Measurements from ENCODE around the gene FAIM2.

Gene FAIM2

DNA sequence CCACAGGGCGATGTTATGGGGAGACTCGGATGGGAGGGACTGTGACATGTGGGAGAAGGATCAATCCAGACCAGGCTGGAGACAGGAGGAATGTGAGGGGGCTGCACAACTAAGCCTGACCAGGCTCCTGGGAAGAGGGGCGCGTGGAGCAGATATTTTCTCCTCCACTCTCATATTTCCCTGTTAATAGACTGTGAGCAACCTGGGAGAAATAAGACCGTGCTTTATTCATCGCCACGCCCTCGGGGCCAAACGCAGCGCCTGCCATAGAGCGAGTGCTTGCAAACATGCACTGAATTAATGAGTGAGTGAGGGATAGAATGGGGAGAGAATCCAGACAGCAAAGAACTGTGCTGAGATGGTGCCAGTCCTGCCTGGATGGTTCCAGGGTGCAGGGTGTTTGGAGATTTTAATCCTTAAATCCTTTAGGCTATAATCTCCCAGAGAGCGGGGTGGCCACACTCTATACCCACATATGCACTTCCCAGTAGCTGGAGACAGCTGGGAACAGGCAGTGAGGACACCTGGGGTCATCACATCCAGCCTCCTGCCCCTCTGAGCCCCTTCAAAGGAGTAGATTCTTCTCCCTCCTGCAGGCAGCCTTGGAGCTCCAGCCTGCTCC lies 13.6 kb upstream of the FAIM2 start:
- no peak for DNase-seq

DNA sequence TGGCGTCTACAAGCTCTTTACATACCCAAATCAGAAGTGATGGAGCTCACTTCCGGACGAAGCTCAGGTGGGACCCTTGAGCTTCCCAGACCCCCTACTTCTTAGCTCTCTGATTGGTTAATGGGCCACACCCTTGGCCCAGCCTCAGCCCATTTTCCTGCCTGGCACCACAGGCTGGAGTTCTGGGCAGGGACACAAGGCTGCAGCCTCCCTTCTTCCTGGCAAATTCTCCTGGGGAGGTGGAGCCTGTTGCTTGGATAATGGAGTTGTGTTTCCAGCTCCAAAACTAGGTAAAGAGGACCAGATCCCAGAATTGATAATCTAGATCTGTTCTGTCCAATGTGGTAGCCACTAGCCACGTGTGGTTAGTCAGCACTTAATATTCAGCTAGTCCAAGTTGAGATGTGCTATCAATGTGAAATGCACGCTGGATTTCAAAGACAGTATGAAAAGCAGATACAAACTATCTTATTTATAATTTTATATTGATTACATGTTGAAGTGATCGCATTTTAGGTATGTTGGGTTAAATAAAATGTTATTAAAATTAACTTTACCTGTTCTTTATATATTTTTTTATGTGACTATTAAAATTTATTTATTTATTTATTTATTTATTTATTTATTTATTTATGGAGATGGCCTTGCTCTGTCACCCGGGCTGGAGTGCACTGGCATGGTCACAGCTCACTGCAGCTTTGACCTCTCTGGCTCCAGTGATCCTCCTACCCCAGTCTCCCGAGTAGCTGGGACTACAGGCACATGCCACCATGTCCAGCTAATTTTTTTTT lies 12.6 kb upstream of the FAIM2 start:
- DNase-seq = no peak

DNA sequence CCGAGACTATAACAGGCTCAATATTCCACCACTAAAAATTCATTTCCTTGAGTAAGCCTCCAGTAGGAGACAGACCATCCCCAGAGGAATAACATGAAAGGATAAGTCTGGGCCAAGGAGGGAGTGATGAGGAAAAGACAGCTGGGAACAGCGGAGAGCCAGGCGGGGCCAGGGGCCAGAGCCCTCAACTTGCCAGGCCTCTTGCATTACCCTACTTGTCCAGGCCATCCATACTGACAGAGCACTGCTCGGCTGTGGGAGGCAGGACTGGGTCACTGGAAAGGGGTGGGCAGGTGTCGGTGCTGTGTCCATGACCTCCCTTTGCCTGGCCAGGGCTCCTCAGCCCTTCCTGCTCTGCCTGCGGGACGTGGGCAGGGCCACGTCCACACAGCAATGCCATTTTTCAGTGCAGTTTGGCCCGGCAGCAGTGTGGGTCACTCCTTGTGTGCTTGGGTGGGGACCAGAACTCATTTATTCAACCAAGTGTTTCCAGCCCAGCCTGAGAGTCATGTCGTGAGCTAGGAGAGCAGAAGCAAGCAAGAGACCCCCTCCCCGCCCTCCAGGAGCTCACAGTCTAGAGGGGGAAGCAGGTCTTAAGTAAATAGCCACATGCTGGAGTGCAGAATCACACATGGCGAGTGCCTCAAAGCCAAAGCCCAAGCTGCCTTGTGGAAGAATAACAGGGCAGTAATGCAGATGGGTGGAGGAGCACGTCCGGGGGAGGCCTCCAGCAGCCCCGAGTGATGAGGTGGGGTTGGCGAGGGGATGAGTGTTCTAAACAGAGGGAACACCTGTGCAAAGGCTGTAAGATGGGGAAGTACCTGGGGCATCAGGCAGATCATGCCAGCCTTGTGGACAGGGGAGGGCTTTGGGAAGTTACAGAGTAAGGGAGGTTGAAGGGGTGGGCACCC lies 8.9 kb upstream of the FAIM2 start:
- no peak for DNase-seq

GRCh38 chr12:49911213-49911605 lies 7.5 kb upstream of the FAIM2 start:
- DNase-seq = no peak

DNA sequence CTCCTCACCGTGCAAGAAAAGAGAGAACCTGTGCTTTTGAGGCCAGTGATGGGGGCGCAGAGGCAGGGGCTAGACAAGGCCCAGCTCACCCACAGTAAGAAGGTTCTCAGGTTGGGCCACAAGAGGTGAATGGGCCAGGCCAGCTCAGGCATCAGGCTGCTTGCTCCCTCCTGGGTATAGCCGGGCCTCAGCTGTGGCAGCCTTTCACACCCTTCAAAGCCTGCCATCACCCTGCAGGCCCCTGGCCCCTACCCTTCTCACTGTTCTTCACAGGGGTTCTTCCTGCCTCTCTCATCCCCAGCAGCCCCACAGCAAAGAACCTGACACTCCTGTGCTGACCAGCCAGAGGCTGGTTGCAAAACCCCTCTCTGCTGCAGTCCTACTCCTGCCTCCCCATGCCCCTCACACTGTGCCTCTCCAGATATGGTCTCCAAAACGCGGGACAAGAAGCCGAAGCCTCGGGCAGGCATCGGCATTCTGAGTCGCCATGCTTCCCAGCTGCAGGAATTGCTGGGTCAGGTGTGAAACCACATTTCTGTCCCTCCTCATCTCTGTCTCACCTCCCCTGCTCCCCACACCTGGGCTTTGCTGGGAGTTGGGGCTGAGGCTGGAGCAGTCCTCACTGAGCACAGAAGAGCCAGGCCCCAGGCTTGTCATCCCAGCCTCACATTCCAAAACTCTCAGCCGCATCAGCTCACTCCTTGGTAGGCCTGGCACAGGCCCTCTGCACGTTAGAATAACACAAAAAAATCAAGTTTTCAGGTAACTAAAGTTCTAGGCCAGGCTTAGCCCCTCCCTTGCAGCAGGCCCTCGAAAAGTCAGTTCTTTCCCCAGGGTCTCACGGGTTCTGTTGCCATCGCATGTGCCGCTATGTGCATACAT lies 6.9 kb upstream of the FAIM2 start:
- DNase-seq = no peak

DNA sequence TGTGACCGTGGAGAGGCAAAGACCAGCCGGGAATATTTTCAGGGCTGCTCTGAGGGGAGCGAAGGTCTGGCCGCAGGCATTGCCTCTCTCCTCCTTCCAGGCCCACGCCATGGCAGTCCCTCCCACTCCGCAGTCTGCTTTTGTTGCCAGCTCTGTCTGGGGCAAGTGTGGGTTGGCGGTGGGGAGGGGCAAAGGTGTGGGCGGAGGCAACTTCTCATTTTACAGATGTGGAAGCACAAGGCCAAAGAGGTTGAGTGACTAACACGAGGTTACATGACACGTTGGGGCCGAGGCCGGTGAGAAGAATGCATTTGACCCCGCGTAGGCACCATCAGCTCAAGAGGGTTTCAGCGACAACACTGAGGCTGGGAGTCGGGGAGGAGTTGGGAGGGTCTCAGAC lies 6.1 kb upstream of the FAIM2 start:
- DNase-seq = peak in 1 of 2 experiments; percentile 43

DNA sequence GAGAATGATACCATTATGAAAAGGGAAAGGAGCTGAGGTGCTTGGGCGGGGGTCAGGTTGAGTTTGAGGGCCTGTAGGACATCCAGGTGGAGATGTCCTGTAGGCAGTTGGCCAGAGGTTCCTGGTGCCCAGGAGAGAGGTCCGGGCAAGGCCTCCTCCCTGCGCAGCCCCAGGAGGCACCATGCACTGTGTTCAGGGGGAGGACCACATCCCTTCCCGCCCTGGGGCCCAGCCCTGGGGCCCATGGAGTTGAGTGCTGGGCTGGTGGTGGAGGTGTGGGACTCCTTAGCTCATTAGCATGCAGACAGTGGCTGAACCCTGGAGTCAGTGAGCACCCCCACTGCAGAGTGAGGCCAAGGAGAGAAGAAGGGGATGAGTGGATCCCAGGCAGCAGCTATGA lies 5.7 kb upstream of the FAIM2 start:
- no peak for DNase-seq

GRCh38 chr12:49907352-49907751 lies 3.7 kb upstream of the FAIM2 start:
- DNase-seq = no peak

DNA sequence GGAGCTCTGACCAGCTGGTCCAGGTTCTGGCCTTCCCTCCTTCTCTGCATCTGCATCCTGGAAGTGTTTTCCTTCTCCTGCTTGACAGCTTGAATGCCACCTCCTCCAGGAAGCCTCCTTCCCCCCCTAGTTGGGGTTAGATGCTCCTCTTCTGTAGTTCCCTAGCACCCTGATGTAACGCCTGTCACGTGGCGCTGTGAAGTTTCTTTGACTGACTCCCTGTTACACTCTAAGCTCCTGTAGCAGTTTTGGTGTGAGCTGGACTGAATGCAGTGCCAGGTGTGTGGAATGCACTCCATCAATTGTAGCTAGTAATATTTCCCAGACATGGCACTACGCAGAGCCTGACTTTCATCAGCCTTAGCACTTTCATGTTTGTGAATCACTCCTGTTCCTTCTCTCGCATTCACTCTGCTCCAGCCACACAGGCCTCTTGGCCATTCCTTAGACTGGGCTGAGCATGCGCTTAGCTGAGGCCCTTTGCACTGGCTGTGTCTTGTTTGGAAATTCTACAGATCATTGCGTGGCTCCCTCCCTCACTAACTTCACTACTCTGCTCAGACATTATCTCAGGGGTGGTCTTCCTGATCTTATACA lies 2.1 kb upstream of the FAIM2 start:
- DNase-seq = no peak

GRCh38 chr12:49904601-49905000 lies 901 bp upstream of the FAIM2 start:
- no peak for DNase-seq

GRCh38 chr12:49903351-49903699 lies 375 bp downstream of the FAIM2 start:
- no peak for DNase-seq

GRCh38 chr12:49902399-49903350 lies 1.0 kb downstream of the FAIM2 start:
- no peak for DNase-seq

DNA sequence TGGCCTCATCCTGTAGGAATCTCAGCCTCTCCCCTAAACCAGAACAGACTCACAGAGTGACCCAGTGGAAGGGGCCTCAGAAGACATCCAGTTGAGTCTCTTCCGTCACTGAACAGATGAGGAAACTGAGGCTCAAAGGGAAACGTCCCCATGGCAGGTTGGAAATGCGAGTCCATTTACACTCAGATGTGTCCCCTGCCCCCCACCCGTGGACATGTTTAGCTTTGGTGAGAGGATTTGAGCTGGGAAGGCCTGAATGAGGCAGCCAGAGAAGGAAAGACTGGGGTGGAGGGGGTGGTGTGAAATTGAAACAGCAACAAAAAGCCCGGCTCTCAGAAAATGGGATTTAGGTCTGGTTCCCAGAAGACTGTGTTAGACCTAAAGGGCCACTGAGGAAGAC lies 1.7 kb downstream of the FAIM2 start:
- DNase-seq = no peak

DNA sequence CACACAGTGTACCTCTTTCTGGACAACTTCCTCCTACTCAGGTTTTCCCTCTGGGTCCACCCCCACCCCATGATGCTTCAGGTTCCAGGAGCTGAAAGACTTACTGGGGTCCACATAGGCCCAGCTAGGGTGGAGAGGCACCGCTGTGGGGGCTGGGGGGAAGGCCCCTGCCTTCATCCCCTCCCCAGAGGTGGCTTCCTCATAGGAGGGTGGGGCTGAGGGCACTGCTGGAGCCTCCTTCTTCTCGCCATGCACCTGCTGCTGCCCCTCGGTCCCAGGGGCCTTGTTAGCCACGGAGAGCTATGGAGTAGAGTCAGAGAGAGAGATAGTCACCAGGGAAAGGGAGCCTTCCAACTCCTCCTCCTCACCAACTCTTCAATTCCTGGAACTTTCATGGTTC lies 2.7 kb downstream of the FAIM2 start:
- no peak for DNase-seq

- DNase-seq = no peak
Measured at GRCh38 chr12:49900371-49900770, 3.3 kb downstream of the FAIM2 start.

DNA sequence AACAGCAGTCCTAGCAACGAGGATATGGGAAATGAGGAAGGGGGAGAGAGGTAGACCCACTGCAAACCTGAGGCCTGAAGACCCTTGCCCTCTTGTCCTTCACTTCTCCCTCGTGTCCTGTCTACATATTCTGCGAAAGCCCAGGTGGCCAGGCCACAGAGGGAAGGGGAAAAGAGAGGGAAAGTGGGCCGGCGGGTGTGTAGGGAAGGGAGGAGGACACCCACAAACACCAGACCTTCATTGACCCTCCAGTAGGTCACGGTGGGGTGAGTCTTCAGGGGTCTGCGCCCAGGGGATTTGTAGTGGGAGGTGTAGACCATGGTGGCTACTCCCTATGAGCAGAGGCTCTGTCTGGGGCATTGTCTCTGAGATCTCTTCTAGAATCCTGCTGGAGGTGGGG lies 3.8 kb downstream of the FAIM2 start:
- no peak for DNase-seq

- no peak for DNase-seq
Measured at GRCh38 chr12:49899286-49899843, 4.3 kb downstream of the FAIM2 start.

DNA sequence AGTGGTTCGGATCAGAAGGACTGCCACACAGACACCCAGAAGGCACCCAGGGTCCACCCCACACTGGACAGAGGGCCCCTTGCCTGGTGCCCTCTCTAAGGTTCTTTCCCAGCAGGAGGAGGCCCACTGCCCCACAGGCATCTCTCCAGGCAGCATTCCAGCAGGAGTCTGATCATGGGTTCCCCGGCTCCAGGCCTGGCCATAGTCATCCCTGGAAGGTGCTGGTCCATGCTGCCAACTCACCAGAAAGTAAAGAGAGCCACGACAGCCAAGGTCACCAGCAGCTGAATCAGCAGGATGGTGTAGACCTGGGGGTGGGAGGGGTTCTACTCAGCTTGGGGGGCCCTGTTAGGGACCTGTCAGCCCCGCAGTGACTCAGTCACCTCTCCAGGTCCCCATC lies 6.4 kb downstream of the FAIM2 start:
- no peak for DNase-seq

- no peak for DNase-seq
Measured at GRCh38 chr12:49895773-49896172, 7.9 kb downstream of the FAIM2 start.

DNA sequence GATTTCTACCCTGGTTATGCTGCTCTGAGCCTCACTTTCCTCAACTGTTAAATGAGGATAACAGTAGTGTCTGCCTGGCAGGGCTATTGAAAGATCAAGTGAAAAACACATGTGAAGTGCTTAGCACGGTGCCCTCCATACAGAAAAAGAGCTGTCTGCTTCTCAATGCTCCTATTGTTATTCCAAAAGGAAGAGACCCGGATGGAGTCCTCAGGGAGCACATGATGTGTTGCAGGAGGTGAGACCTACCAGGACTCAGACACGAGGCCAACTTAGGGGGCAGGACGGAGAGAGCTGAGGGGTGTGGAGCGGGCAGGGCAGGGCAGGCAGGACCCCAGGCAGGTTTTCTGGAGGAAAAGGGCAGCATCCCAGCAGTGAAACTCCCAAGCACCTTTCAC lies 8.9 kb downstream of the FAIM2 start:
- no peak for DNase-seq

Data from activated T-cell treated with anti-CD3 and anti-CD28 coated beads, Interleukin-2, amount 50 U/mL, for 48 hours (primary cell).